Heart right ventricle (tissue), 16 donors: Measurements from ENCODE around the gene BLMH. TPM values are rescaled to one million over a fixed set of nuclear protein-coding genes. Genes with fewer than 3 reads are reported as not detected.

Experiments used
- ATAC-seq, 8 donors: fragments of 200-7000 bp; cut with Tn5 transposase; one replicate each; pipeline ENCODE4 v1.9.1; 2020; ENCODE audit warnings: mild to moderate bottlenecking in 8 of 8, moderate library complexity in 8 of 8, moderate number of reproducible peaks in 1 of 8
- DNase-seq, 2 donors: peaks; one replicate each; pipeline ENCODE4 v3.0.0-alpha.2; 2020
- H3K27ac ChIP-seq, 10 donors: fragments of 200-600 bp; sonication (generic) in 2 of 10; one replicate each; pipeline versions ENCODE4 v1.5.0 to v1.8.0; 2020 to 2022; ENCODE audit warnings: mild to moderate bottlenecking in 3 of 10
- H3K27me3 ChIP-seq, 7 donors: fragments of 200-600 bp; one replicate each; pipeline ENCODE4 v1.8.0; 2021 to 2022; ENCODE audit warnings: mild to moderate bottlenecking in 2 of 7
- H3K36me3 ChIP-seq, 9 donors: fragments of 200-600 bp; sonication (generic) in 1 of 9; one replicate each; pipeline versions ENCODE4 v1.5.0 to v1.8.0; 2020 to 2022; ENCODE audit warnings: mild to moderate bottlenecking in 2 of 9
- H3K4me1 ChIP-seq, 9 donors: fragments of 200-600 bp; sonication (generic) in 1 of 9; one replicate each; pipeline versions ENCODE4 v1.5.0 to v1.8.0; 2020 to 2022; ENCODE audit warnings: mild to moderate bottlenecking in 4 of 9
- H3K4me3 ChIP-seq, 10 donors: fragments of 200-600 bp; sonication (generic) in 2 of 10; one replicate each; pipeline versions ENCODE4 v1.5.0 to v1.8.0; 2020 to 2022; ENCODE audit warnings: mild to moderate bottlenecking in 7 of 10, moderate library complexity in 2 of 10
- H3K9me3 ChIP-seq, 11 donors: fragments of 200-600 bp in 10 of 11; sonication (generic) in 2 of 11; one replicate each; pipeline versions ENCODE4 v1.5.0 to v1.8.0; 2013 to 2022; ENCODE audit warnings: mild to moderate bottlenecking in 2 of 11, control low read depth in 1 of 11, moderate library complexity in 1 of 11
- CTCF ChIP-seq, 9 donors: fragments of 200-600 bp; sonication (generic) in 2 of 9; IDR thresholded peaks; one replicate each; pipeline versions ENCODE4 v1.5.0 to v1.8.0; 2021 to 2022; ENCODE audit warnings: antibody characterized with exemption in 9 of 9, mild to moderate bottlenecking in 5 of 9, moderate library complexity in 1 of 9
- WGBS, 2 donors: extraction: QIAGEN DNeasy Blood & Tissue Kit; methylation state at CpG; one replicate each; pipeline ENCODE4 v1.1.7; 2013; ENCODE audit warnings: inconsistent platforms in 1 of 2; 5-methylcytosine and 5-hydroxymethylcytosine counted together
- intact Hi-C, 10 donors: fragments of 100-400 bp; cut with DNase I; formaldehyde crosslinking; loops; one replicate each; pipeline versions ENCODE4 v1.11.1 to v1.14.2; 2022
- polyA plus RNA-seq, 2 donors: library from polyadenylated mRNA; stranded (reverse); fragments of 200-250 nt; gene quantifications; one replicate each; pipeline ENCODE4 v1.2.3, GENCODE V29; 2013
- total RNA-seq, 10 donors: library from RNA; stranded (reverse); fragmentation: NEBNext Ultra II Directional in 3 of 10; extraction: Animal tissue kit (Norgen Biotek cat#: 25700) in 3 of 10; gene quantifications; one replicate each; pipeline versions ENCODE4 v1.2.1 to v1.2.4, GENCODE V29; 2021 to 2023
- donor health status: Arrhythmogenic right ventricular cardiomyopathy.
- donor health status: ischemic (EF 13 %, LVEDD 7.1; RV severe dilation, severe dysfunction).
- donor health status: healthy with polysubstance abuse.
- donor health status: DM: no; HTN: yes; CAD: no.
- donor health status: DM: no; HTN: no; CAD: no.
- donor health status: ischemic (EF 25% LVEDD 6.9; RV normal size, moderate dysfunction).
- donor health status: ischemic (EF 25% LVEDD 5.7; RV mildly dilated, moderate dysfunction).
- donor health status: healthy.
- donor health status: DM: yes; HTN: yes; CAD: no.
- donor health status: Ischemic cardiomyopathy.
- donor health status: ischemic (EF 35%, LVEDD 5.7; RV mildly dilated, moderate dysfunction).
- donor health status: nonischemic (EF 11% LVEDD 7.7; RV severe dilation, severe dysfunction).
- donor health status: DM: yes; HTN: yes; CAD: no.
- donor health status: PGD.
- donor health status: ischemic (EF 29% LVEDD 5.4; RV normal size, mild dysfunction).
- donor health status: nonischemic (EF 23%, LVEDD 6.1; RV moderate dilation, normal function).

Gene BLMH
- total and polyA plus RNA-seq, 12 donors: 9.6 to 22.2 (median 15.7) TPM

GRCh38 chr17:30229012-30229411 lies 62.7 kb downstream of the BLMH start:
- peaks cover 0 to 9% (median 0%) of the 10 kb centered on the region in 9 donors for H3K4me1 ChIP-seq
- H3K36me3 ChIP-seq: no peaks in the 10 kb centered on the region
- no peak for TF ChIP-seq CTCF (IDR thresholded peaks at IDR 0.05)
- ATAC-seq: no peak
- no peak for DNase-seq
- peaks cover 0 to 15% (median 0%) of the 10 kb centered on the region in 7 donors for H3K27me3 ChIP-seq
- intact Hi-C loops: no loop called here
- WGBS, 2 donors: 82 to 83% methylated on average over 7 of the region's 7 CpGs
- H3K4me3 ChIP-seq: no peak overlapping the region
- no peaks in the 10 kb centered on the region for H3K9me3 ChIP-seq
- H3K27ac ChIP-seq: no peak overlapping the region

- 75 to 85% methylated on average over 3 of the region's 3 CpGs for WGBS, 2 donors
- no peak for DNase-seq
- peaks cover 0 to 5% (median 0%) of the 10 kb centered on the region in 7 donors for H3K27me3 ChIP-seq
- TF ChIP-seq CTCF (IDR thresholded peaks at IDR 0.05): no peak
- no peak for ATAC-seq
- H3K27ac ChIP-seq: no peak overlapping the region
- no peak overlapping the region for H3K4me3 ChIP-seq
- H3K9me3 ChIP-seq: no peaks in the 10 kb centered on the region
- H3K36me3 ChIP-seq: no peaks in the 10 kb centered on the region
- H3K4me1 ChIP-seq: peaks cover 0 to 9% (median 0%) of the 10 kb centered on the region in 9 donors
- intact Hi-C loops: no loop called here
Measured at GRCh38 chr17:30228011-30228410, 63.7 kb downstream of the BLMH start.

- ATAC-seq: no peak
- H3K36me3 ChIP-seq: no peaks in the 10 kb centered on the region
- DNase-seq: no peak
- H3K27me3 ChIP-seq: peaks cover 0 to 4% (median 0%) of the 10 kb centered on the region in 7 donors
- intact Hi-C loops: no loop called here
- no peaks in the 10 kb centered on the region for H3K9me3 ChIP-seq
- TF ChIP-seq CTCF (IDR thresholded peaks at IDR 0.05): no peak
- no peak overlapping the region for H3K27ac ChIP-seq
- H3K4me1 ChIP-seq: peaks cover 0 to 9% (median 0%) of the 10 kb centered on the region in 9 donors
- WGBS, 2 donors: 86 to 92% methylated on average over 10 of the region's 10 CpGs
- H3K4me3 ChIP-seq: no peak overlapping the region
Measured at GRCh38 chr17:30226878-30227277, 64.9 kb downstream of the BLMH start.

GRCh38 chr17:30225919-30226553 lies 65.7 kb downstream of the BLMH start:
- Histone ChIP-seq H3K9me3 (no peaks in the 10 kb centered on the region), H3K4me1 (peaks cover 0 to 9% (median 0%) of the 10 kb centered on the region in 9 donors), H3K27ac (no peak overlapping the region), H3K4me3 (no peak overlapping the region), H3K27me3 (peaks cover 0 to 4% (median 0%) of the 10 kb centered on the region in 7 donors), H3K36me3 (no peaks in the 10 kb centered on the region)
- no peak for ATAC-seq
- no peak for DNase-seq
- no peak for TF ChIP-seq CTCF (IDR thresholded peaks at IDR 0.05)
- intact Hi-C loops: no loop called here
- 84 to 88% methylated on average over 15 of the region's 15 CpGs for WGBS, 2 donors
